ENCODE results near the gene ADGRG6.
A peak's percentile ranks its signal among the peaks of the same experiment; 100 is the strongest.
"Not testable (repeated sequence)": the region's sequence is repeated elsewhere in the genome, so short reads cannot be mapped to it uniquely, and the experiment has no call there.

The ADGRG6 gene

GRCh38 chr6:142301651-142302391 lies at the start of gene ADGRG6:
Gene ADGRG6, plus strand, starts transcription at chr6:142302007. Its CDS starts 323 bp downstream, at chr6:142302330.
- DNase-seq: peak; percentile 70

- no peak for DNase-seq
Observed at GRCh38 chr6:142254513-142254912, 47.3 kb upstream of the ADGRG6 start.

- no peak for DNase-seq
Observed at GRCh38 chr6:142255785-142256184, 46.0 kb upstream of the ADGRG6 start.

GRCh38 chr6:142258305-142258704 lies 43.5 kb upstream of the ADGRG6 start:
- no peak for DNase-seq

GRCh38 chr6:142258757-142259156 lies 43.0 kb upstream of the ADGRG6 start:
- DNase-seq: no peak

GRCh38 chr6:142260748-142261147 lies 41.1 kb upstream of the ADGRG6 start:
- DNase-seq: no peak

- DNase-seq: no peak
Observed at GRCh38 chr6:142262231-142262630, 39.6 kb upstream of the ADGRG6 start.

GRCh38 chr6:142265476-142265875 lies 36.3 kb upstream of the ADGRG6 start:
- DNase-seq: no peak

- no peak for DNase-seq
Observed at GRCh38 chr6:142266060-142266459, 35.7 kb upstream of the ADGRG6 start.

- no peak for DNase-seq
Observed at GRCh38 chr6:142271476-142271875, 30.3 kb upstream of the ADGRG6 start.

- no peak for DNase-seq
Observed at GRCh38 chr6:142274656-142275055, 27.2 kb upstream of the ADGRG6 start.

GRCh38 chr6:142275236-142276006 lies 26.4 kb upstream of the ADGRG6 start:
- DNase-seq: peak; percentile 41

GRCh38 chr6:142276256-142276655 lies 25.6 kb upstream of the ADGRG6 start:
- DNase-seq: no peak

GRCh38 chr6:142279350-142280180 lies 22.2 kb upstream of the ADGRG6 start:
- peak; percentile 76 for DNase-seq

- no peak for DNase-seq
Observed at GRCh38 chr6:142280265-142280664, 21.5 kb upstream of the ADGRG6 start.

- DNase-seq: no peak
Observed at GRCh38 chr6:142280927-142281326, 20.9 kb upstream of the ADGRG6 start.

- DNase-seq: not testable (repeated sequence)
Observed at GRCh38 chr6:142283138-142283537, 18.7 kb upstream of the ADGRG6 start.

- no peak for DNase-seq
Observed at GRCh38 chr6:142284419-142284818, 17.4 kb upstream of the ADGRG6 start.

- DNase-seq: no peak
Observed at GRCh38 chr6:142285235-142286087, 16.3 kb upstream of the ADGRG6 start.

GRCh38 chr6:142286088-142286409 lies 15.8 kb upstream of the ADGRG6 start:
- DNase-seq: no peak

GRCh38 chr6:142289687-142290086 lies 12.1 kb upstream of the ADGRG6 start:
- no peak for DNase-seq

GRCh38 chr6:142290851-142291250 lies 11.0 kb upstream of the ADGRG6 start:
- no peak for DNase-seq

- no peak for DNase-seq
Observed at GRCh38 chr6:142291512-142291911, 10.3 kb upstream of the ADGRG6 start.
